H9 (cell line): ENCODE results near the gene SLC2A4RG. TPM values are rescaled to one million over a fixed set of nuclear protein-coding genes. Genes with fewer than 3 reads are reported as not detected.

Source experiments
- DNase-seq: peaks from one replicate; pipeline ENCODE4 v3.0.0-alpha.2; 2017
- H2AFZ ChIP-seq: one replicate; pipeline ENCODE4 v1.6.1; 2013; ENCODE audit warnings: mild to moderate bottlenecking, low read length, control low read depth, moderate library complexity
- H2AK5ac ChIP-seq: 2 replicates; pipeline ENCODE4 v1.6.1; 2013; ENCODE audit warnings: low read length, control low read depth, mixed read lengths; ENCODE audit not compliant: insufficient read length
- H2BK120ac ChIP-seq: one replicate; pipeline ENCODE4 v1.6.1; 2013; ENCODE audit warnings: low read depth, mild to moderate bottlenecking, low read length, control low read depth, inconsistent platforms; ENCODE audit not compliant: poor library complexity, severe bottlenecking
- H2BK12ac ChIP-seq: 2 replicates; pipeline ENCODE4 v1.6.1; 2013; ENCODE audit warnings: low read length, control low read depth, mixed read lengths, low read depth; ENCODE audit not compliant: insufficient read length
- H2BK15ac ChIP-seq: 2 replicates; pipeline ENCODE4 v1.6.1; 2013; ENCODE audit warnings: low read depth, low read length, control low read depth
- H2BK20ac ChIP-seq: one replicate; pipeline ENCODE4 v1.6.1; 2013; ENCODE audit warnings: low read depth, mild to moderate bottlenecking, low read length, control low read depth, inconsistent platforms; ENCODE audit not compliant: poor library complexity, severe bottlenecking
- H2BK5ac ChIP-seq: 2 replicates; pipeline ENCODE4 v1.6.1; 2013; ENCODE audit warnings: low read length, control low read depth, mixed read lengths; ENCODE audit not compliant: insufficient read length
- H3K14ac ChIP-seq: 2 replicates; pipeline ENCODE4 v1.6.1; 2013; ENCODE audit warnings: low read length, control low read depth; ENCODE audit not compliant: insufficient read depth
- H3K18ac ChIP-seq: 2 replicates; pipeline ENCODE4 v1.6.1; 2013; ENCODE audit warnings: low read depth, mild to moderate bottlenecking, mixed read lengths, low read length, control low read depth; ENCODE audit not compliant: insufficient read length
- H3K23ac ChIP-seq: 2 replicates; pipeline ENCODE4 v1.6.1; 2013; ENCODE audit warnings: low read length, control low read depth, mixed read lengths, low read depth; ENCODE audit not compliant: insufficient read length
- H3K23me2 ChIP-seq: 2 replicates; pipeline ENCODE4 v1.6.1; 2013; ENCODE audit warnings: low read depth, mild to moderate bottlenecking, mixed read lengths, low read length, control low read depth; ENCODE audit not compliant: insufficient read length, poor library complexity, severe bottlenecking
- H3K27ac ChIP-seq: 2 replicates; pipeline ENCODE4 v1.5.1; 2013; ENCODE audit warnings: low read length, control low read depth, mixed read lengths, low read depth; ENCODE audit not compliant: insufficient read length
- H3K27me3 ChIP-seq: 2 replicates; pipeline ENCODE4 v1.6.1; 2013; ENCODE audit warnings: low read length, control low read depth, inconsistent platforms; ENCODE audit not compliant: insufficient read depth
- H3K4ac ChIP-seq: 2 replicates; pipeline ENCODE4 v1.6.1; 2013; ENCODE audit warnings: low read depth, mild to moderate bottlenecking, control low read depth, inconsistent platforms, low read length, moderate library complexity
- H3K4me1 ChIP-seq: 2 replicates; pipeline ENCODE4 v1.6.1; 2013; ENCODE audit warnings: low read length, control low read depth, inconsistent platforms; ENCODE audit not compliant: insufficient read depth
- H3K4me2 ChIP-seq: 2 replicates; pipeline ENCODE4 v1.6.1; 2013; ENCODE audit warnings: low read length, control low read depth, mixed read lengths; ENCODE audit not compliant: insufficient read length, insufficient read depth
- H3K56ac ChIP-seq: 2 replicates; pipeline ENCODE4 v1.6.1; 2013; ENCODE audit warnings: low read depth, mild to moderate bottlenecking, mixed read lengths, low read length, control low read depth; ENCODE audit not compliant: insufficient read length
- H3K79me1 ChIP-seq: 2 replicates; pipeline ENCODE4 v1.6.1; 2013; ENCODE audit warnings: low read depth, mild to moderate bottlenecking, moderate library complexity, low read length, control low read depth, inconsistent platforms; ENCODE audit not compliant: insufficient read depth, poor library complexity, severe bottlenecking
- H3K79me2 ChIP-seq: 2 replicates; pipeline ENCODE4 v1.6.1; 2013; ENCODE audit warnings: low read length, control low read depth, inconsistent platforms; ENCODE audit not compliant: insufficient read depth
- H3K9ac ChIP-seq: 2 replicates; pipeline ENCODE4 v1.6.1; 2013; ENCODE audit warnings: low read length, control low read depth, mixed read lengths; ENCODE audit not compliant: insufficient read length; ENCODE audit errors: extremely low read depth
- H3K9me3 ChIP-seq: one replicate; pipeline ENCODE4 v1.6.1; 2013; ENCODE audit warnings: low read depth, low read length, inconsistent platforms; ENCODE audit not compliant: control insufficient read depth
- H3T11ph ChIP-seq: one replicate; pipeline ENCODE4 v1.6.1; 2013; ENCODE audit warnings: mild to moderate bottlenecking, low read length, control low read depth, inconsistent platforms
- H4K20me1 ChIP-seq: one replicate; pipeline ENCODE4 v1.6.1; 2013; ENCODE audit not compliant: control insufficient read depth, insufficient read length, insufficient read depth
- H4K5ac ChIP-seq: 2 replicates; pipeline ENCODE4 v1.6.1; 2013; ENCODE audit warnings: low read depth, mild to moderate bottlenecking, mixed read lengths, low read length, control low read depth; ENCODE audit not compliant: insufficient read length
- H4K8ac ChIP-seq: replicated peaks from 2 replicates; pipeline ENCODE4 v1.6.1; 2013; ENCODE audit warnings: low read length, control low read depth, mixed read lengths, low read depth; ENCODE audit not compliant: insufficient read length
- H4K91ac ChIP-seq: 2 replicates; pipeline ENCODE4 v1.6.1; 2013; ENCODE audit warnings: low read depth, mild to moderate bottlenecking, moderate library complexity, mixed read lengths, low read length, control low read depth; ENCODE audit not compliant: insufficient read length
- H3K27ac Mint-ChIP-seq, 3 experiments: 2 replicates in 2 of 3; 3 replicates in 1 of 3; pipeline ENCODE4 v1.8.0; 2020 to 2021; ENCODE audit warnings: mixed read lengths in 3 of 3, mild to moderate bottlenecking in 1 of 3, moderate library complexity in 1 of 3
- H3K27me3 Mint-ChIP-seq: 2 replicates; pipeline ENCODE4 v1.8.0; 2021; ENCODE audit warnings: low read depth, mild to moderate bottlenecking, moderate library complexity, mixed read lengths
- H3K36me3 Mint-ChIP-seq, 3 experiments: 2 replicates in 2 of 3; 3 replicates in 1 of 3; pipeline ENCODE4 v1.8.0; 2020 to 2021; ENCODE audit warnings: low read depth in 3 of 3, mixed read lengths in 3 of 3; ENCODE audit not compliant: insufficient read depth in 1 of 3
- H3K4me1 Mint-ChIP-seq, 2 experiments: 2 replicates each; pipeline ENCODE4 v1.8.0; 2020; ENCODE audit warnings: mixed read lengths in 2 of 2
- H3K4me3 Mint-ChIP-seq, 2 experiments: 2 replicates in 1 of 2; 3 replicates in 1 of 2; pipeline ENCODE4 v1.8.0; 2020 to 2021; ENCODE audit warnings: mild to moderate bottlenecking in 2 of 2, mixed read lengths in 2 of 2, moderate library complexity in 1 of 2
- H3K9me3 Mint-ChIP-seq, 2 experiments: 2 replicates in 1 of 2; 3 replicates in 1 of 2; pipeline ENCODE4 v1.8.0; 2020; ENCODE audit warnings: mild to moderate bottlenecking in 2 of 2, mixed read lengths in 2 of 2, moderate library complexity in 1 of 2
- WGBS: extraction: QIAGEN DNeasy Blood & Tissue Kit; methylation state at CpG from one replicate; pipeline ENCODE4 v1.1.7; 2013; ENCODE audit warnings: missing lambda C conversion rate, low lambda C conversion rate, mixed read lengths; ENCODE audit not compliant: insufficient read length; ENCODE audit errors: extremely low coverage; 5-methylcytosine and 5-hydroxymethylcytosine counted together
- total RNA-seq: library from RNA; stranded (reverse); gene quantifications from 2 replicates; pipeline ENCODE4 v1.2.1, GENCODE V29; 2021
- TF ChIP-seq, protein P1 (sequence below): fragments of 200-600 bp; sonication (generic); conservative IDR thresholded peaks from 3 replicates; pipeline ENCODE4 v1.8.0; 2021; ENCODE audit warnings: antibody characterized with exemption, mild to moderate bottlenecking

Gene SLC2A4RG
- total RNA-seq, 1 experiment from 2014 or later, result 43.9 TPM

DNA sequence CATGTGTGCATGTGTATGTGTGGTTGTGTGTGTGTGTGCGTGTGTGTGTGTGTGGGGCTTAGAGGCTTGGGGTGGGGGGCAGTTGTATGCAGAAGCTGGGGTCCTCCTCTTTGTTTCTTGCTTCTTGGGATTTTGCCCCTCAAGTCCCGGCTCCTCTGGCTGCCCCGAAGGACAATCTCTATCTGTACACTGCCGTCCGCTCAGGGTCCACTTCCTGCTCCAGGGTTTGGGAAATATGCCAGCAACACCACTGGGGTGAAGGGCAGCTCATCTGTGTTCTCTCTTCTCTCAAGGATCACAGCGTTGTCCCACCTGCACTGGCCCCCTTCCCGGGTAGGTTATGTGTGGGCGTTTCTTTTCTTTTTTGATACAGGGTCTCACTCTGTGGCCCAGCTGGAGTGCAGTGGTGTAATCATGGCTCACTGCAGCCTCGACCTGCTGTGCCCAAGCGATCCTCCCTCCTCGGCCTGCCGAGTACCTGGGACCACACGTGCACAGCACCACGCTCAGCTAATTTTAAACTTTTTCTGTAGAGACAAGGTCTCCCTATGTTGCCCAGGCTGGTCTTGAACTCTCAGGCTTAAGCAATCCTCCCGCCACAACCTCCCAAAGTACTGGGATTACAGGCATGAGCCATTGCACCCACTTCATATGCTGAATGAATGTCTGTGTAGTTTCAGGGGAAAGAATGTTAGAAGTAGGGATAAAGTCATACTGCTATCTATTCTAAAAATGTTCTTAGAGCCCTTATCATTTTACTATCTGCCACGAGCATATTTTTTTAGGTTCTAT lies 25.7 kb downstream of the SLC2A4RG start:
- H3K18ac ChIP-seq, result no peak overlapping the region
- H4K5ac ChIP-seq, result no peak overlapping the region
- no peak overlapping the region for H3K56ac ChIP-seq
- no peak overlapping the region for H3T11ph ChIP-seq
- H3K27me3 ChIP-seq, result no peaks in the 10 kb centered on the region; the same call in 1 of the 2 replicates
- H3K9me3 ChIP-seq, result no peaks in the 10 kb centered on the region
- H4K20me1 ChIP-seq, result no peaks in the 10 kb centered on the region
- H3K4me1 Mint-ChIP-seq, result no peaks in the 10 kb centered on the region
- DNase-seq, result no peak
- H3K9me3 Mint-ChIP-seq, result no peaks in the 10 kb centered on the region
- H3K79me1 ChIP-seq, result no peaks in the 10 kb centered on the region
- H3K4me3 Mint-ChIP-seq, result no peak overlapping the region
- H3K27me3 Mint-ChIP-seq, result no peaks in the 10 kb centered on the region; the same call in 1 of the 2 replicates
- no peak overlapping the region for H4K8ac ChIP-seq
- H4K91ac ChIP-seq, result no peak overlapping the region
- TF ChIP-seq, protein P1, sequence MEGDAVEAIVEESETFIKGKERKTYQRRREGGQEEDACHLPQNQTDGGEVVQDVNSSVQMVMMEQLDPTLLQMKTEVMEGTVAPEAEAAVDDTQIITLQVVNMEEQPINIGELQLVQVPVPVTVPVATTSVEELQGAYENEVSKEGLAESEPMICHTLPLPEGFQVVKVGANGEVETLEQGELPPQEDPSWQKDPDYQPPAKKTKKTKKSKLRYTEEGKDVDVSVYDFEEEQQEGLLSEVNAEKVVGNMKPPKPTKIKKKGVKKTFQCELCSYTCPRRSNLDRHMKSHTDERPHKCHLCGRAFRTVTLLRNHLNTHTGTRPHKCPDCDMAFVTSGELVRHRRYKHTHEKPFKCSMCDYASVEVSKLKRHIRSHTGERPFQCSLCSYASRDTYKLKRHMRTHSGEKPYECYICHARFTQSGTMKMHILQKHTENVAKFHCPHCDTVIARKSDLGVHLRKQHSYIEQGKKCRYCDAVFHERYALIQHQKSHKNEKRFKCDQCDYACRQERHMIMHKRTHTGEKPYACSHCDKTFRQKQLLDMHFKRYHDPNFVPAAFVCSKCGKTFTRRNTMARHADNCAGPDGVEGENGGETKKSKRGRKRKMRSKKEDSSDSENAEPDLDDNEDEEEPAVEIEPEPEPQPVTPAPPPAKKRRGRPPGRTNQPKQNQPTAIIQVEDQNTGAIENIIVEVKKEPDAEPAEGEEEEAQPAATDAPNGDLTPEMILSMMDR, result no peak
- H3K9ac ChIP-seq, result no peak overlapping the region
- no peak overlapping the region for H3K4me2 ChIP-seq
- H3K4ac ChIP-seq, result no peak overlapping the region
- H3K27ac ChIP-seq, result no peak overlapping the region
- H2BK20ac ChIP-seq, result no peak overlapping the region
- H2BK15ac ChIP-seq, result no peak overlapping the region
- no peaks in the 10 kb centered on the region for H3K4me1 ChIP-seq
- H2AK5ac ChIP-seq, result no peak overlapping the region
- no CpG with 5 or more reads among the region's 16 CpGs for WGBS
- H3K14ac ChIP-seq, result no peak overlapping the region
- H2BK12ac ChIP-seq, result no peak overlapping the region
- no peaks in the 10 kb centered on the region for H3K79me2 ChIP-seq
- no peak overlapping the region for H3K23ac ChIP-seq
- H3K36me3 Mint-ChIP-seq, result peaks cover 1 to 57% (median 31%) of the 10 kb centered on the region in 3 experiments; a peak in 5 of 7 replicates
- peak overlapping the region; percentile 45 to 83 (median 53); a peak in 5 of 7 replicates for H3K27ac Mint-ChIP-seq
- H2AFZ ChIP-seq, result no peak overlapping the region
- no peak overlapping the region for H2BK120ac ChIP-seq
- no peaks in the 10 kb centered on the region for H3K23me2 ChIP-seq
- H2BK5ac ChIP-seq, result no peak overlapping the region
